ENCODE results near the gene EXOC4.

Gene EXOC4

DNA sequence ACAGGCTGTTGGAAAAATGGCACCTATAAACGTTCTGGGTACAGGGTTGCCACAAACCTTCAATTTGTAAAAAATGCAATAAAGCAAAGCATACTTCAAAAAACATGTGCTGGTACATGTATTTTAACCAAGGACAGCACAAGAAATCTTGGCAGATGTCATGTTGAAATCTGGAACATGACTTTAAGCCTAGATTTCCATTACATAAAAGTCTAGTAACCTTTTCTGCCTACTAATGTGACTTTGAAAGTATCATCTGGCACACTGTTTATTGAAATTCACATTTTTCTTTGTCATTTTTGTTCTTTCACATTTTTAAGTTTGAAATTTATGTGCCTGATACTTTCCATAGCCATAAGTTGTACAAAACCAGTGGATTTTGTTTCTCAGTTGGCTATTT is 296.8 kb downstream of the EXOC4 start:
- no peak for DNase-seq

DNA sequence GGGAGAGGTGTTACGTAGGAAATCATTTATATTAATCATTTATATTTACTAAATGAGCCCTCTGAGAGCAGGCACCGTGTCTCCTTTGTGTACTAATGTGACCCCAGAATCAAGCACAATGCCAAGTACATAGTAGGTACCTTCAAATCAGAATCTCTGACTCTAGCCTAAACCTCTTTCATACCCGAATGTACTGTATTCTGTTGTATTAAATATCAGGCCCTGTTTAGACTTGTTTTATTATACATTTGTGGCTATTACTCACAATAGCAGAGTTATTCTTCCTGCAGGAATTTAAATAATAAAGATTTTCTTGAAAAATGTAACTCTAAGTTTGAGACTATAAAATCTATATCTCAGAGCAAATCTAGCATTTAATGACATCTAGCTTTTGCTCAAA is 297.3 kb downstream of the EXOC4 start:
- DNase-seq = no peak

DNA sequence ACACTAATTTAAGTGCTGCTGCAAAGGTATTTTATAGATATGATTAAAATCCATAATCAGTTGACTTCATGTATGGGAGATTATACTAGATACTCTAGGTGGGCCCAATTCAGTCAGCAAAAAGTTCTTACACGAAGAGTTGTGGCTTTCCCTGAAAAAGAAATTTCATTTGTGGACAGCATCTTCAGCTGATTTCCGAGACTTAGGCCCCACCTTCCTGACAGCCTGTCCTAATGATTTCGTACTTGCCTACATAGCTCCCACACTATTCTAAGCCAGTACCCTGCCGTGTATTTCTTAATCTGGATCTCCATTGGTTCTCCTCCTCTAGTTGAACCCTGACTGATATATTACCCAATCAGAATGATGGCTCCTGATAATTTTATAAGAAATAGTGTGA is 297.9 kb downstream of the EXOC4 start:
- no peak for DNase-seq

DNA sequence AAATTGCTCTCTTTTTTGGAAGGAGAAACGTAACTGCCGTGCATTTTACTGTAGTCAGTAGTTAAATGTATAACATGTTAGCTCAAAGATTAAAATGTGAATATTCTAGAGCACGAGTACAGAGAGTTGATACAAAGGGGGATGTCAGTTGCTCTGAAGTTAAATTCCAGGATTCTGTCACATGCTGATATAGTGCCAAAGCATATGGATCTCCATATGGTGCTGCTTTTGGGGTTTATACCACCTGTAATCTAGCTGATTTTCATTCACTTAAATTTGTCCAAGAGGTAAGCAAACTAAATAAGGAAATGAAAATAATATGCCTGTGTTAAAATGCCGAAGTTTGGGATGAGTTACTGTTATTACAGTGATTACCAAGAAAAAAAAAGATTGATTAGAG is 298.6 kb downstream of the EXOC4 start:
- no peak for DNase-seq

DNA sequence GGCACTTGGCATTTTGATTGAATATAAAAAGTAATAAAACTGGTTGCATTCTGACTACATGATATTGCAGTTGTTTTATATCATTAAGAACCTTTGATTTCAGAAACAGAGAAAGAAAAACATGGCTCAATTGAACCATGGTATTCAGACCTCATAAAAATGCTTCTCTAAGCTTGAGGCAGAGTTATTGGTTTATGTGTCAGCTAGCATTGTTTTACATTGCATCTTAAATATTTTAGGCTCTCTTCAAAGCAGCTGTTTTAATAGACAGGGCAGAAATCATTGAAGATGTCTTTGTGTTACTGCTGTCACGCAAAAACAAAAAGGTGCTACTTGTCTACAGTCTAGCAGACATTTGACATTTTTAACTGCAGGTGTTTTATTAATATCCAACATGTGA is 299.2 kb downstream of the EXOC4 start:
- no peak for DNase-seq

DNA sequence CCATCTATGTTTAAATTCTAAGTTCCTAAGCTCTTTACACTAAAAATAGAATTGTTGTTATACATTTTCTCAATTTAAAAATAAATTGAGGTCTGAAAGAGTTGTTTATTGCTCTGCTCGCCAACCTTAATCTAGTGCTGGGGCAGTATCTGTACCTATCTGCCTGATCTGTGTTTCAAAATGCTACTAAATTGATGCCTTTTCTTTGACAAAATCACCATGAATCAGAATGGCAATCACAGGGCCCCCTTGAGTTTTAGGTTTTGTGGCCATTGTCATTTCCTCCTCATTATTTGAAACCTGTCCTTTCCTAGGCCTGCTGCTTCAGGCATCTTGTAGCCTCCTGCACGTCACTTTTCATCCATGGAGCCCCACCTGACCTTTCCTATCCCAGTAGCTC is 301.5 kb downstream of the EXOC4 start:
- DNase-seq = no peak

DNA sequence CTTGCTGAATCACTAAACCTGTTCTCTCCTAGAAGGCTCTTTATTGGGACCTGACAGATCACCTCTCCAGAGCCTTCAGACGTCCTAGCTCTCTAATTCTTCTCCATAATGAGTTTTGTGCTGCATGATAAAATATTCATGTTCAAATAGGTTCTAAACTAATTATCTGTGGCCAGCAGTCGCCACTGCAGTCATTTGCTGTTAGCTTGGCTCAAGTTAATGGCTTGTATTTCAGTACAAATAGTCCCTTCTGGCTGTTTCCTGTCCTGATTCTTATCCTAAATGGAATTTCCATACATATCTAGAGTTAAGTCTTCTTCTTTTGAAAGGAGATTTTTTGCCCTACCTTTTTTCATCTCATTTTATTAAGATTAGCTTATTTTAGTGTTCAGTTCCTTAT is 303.2 kb downstream of the EXOC4 start:
- DNase-seq = no peak

DNA sequence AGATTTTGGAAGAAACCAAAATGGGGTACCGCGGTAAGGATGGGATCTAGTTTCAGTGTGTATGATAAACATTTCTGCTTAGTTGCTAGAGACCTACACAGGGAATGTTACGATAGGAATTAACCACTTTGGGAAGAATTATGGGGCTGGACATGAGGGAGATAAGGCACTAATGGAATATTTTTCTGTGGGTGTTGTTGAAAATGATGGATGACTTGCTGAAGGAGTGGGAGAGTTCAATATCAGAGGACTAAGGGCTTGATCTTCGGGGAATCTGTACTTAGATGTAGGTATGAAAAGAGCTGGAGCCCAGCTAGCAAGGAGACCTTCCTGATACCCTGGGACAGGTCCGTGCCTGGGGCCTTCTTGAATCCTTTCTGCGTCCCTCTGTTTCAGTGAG is 303.7 kb downstream of the EXOC4 start:
- DNase-seq = no peak

DNA sequence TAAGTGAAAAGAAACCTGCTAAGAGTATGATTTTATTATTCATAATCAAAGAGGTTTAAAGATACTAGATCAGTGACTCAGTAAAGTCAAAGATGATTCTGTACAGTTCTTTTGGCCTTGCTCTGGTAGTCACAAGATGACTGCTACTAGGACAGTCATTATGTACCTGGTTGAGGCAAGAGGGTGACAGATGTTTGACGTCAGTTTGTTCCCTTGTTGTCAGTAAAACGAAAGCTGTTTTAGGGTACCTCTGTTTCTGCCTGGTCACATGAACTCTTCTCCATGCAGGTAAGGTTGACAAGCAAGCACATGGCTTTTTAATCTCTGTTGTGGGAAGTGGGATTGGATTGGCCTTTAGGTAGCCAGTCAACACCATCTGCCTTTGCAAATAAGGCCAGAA is 308.0 kb downstream of the EXOC4 start:
- no peak for DNase-seq

DNA sequence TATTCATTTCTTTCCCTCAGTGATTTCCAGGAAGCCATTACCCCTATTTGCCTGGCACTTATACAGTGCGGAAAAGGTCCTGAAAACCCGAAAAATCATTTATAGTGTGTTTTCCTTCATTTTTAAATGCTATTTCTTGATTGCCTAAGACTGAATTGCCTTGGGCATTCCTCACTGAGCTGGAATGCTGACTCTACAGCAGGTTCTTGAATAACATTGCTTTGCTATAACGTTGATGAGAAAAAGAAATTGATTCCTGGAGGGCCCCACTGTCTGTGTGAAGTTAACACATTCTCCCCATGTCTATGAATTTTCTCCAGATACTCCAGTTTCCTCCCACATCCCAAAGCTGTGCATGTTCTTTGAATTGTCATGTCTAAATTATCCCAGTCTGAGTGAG is 308.5 kb downstream of the EXOC4 start:
- DNase-seq = no peak

DNA sequence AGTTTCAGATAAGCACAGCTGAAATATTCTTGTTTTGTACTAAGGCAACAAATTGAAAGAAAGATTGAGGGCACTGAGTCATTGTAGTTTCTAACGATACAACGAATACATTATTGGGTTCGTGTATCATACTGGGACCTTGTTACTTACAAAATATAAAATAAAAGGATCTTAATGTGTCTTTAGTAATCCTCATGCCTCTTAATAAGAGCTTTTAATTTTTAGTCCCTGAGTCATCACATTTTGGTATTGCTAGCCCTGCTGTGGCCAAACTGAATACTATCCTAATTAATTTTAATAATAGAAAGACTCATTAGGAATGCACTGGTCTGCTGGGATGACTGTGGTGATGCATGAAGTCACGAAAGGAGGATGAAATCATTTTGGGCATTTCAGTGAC is 309.7 kb downstream of the EXOC4 start:
- DNase-seq = no peak

DNA sequence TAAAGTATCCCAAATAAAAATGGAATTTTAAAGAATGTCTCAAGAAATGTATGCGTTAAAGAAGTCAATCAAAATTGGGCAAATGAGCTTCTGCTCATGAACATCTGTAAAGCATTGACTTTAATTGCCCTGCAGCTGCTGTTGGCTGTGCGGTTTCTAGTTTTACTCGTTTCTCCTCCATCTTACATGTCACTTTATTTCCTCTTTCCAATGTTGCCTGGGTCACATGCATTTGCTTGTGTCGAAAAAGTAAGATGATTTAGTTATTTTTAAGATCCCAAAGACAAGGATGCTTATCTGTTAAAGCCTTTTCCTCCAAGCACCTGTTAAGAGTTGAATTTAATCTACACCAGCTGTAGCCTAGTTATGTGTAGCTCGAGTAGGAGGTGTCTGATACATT is 310.4 kb downstream of the EXOC4 start:
- DNase-seq = no peak

DNA sequence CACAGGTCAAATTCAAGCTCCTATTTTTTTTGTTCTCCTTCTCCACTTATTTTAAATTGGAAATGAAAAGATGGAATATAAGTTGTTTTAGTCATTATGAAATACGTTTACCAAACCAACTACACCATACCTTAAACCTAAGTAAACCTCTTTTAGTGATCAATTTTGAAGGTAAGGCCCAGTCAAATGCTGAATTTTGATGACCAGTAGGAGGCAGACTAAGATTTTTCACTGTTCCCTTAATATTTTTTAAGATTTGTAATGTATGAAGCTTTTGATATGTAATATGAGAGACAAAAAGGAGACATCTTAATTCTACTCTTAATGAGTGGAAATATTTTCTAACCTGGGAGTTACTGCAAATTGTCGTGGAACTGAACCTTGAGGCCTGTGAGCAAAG is 311.6 kb downstream of the EXOC4 start:
- DNase-seq = no peak

DNA sequence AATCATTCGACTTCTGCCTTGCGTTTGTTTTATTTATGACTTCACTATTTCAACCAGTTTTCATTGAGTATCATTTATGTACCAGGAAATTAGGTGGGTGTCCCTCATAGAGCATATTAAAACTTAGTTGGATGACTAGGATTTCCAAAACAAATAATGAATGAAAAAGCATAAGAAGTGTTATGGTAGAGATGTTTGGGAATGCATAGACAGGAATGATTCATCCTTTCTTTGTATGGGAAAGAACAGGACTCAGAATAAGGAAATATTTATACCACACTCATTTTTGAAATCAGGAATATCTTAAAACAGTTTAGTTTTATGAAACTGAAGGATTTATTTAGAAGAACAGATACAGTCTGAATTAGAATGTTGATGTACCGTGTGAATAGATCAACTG is 315.7 kb downstream of the EXOC4 start:
- DNase-seq = no peak

DNA sequence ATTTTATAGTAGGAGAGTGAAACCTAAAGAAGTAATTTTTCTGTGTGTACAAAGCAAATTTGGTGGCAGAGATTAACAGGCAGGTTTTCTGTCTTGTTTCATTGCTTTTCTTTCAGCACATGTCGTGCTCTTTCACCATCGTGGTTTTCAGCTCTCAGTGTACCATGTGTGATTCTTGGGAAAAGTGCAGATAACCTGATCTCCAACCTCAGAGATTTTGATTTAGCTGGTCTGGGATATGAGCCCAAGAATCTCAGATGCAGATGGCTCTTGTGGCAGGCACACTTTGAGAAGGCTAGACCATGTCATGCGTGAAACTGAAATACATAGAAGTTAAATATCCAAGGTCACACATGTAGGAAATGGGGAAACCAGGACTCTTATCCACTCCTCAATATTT is 317.4 kb downstream of the EXOC4 start:
- DNase-seq = no peak

DNA sequence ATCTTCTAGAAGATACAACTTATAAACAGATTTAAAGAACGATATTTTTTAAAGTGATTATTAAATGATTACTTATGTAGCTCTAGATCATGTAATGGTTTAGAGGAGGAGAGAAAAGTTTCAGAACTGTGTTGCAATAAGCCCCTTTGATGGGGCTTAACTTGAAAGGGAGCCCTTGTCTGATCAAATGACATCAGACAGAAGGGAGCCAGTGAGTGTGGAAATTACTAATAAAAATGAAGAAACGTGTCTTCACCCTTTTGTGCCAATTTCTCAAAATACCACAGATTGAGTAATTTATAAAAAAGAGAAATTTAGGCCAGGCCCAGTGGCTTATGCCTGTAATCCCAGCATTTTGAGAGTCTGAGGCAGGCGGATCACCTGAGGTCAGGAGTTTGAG is 318.2 kb downstream of the EXOC4 start:
- DNase-seq = no peak

DNA sequence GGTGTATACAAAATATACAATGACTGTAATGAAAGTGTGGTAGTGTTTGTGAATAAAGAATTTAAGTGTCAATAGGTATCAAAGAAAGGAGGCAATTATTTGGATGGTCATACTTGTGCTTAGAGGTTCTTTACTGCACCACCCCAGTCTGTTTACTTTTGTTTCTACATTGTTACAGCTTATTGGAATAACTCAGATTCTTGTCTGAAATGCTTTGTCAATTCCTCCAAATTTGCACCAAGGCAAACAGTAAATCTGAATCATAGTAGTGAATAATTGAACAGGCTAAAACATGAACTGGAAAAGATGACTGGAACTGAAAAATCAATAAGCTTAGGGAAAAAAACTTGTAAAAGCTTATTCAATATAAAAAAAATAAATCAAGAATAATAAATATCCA is 319.2 kb downstream of the EXOC4 start:
- no peak for DNase-seq

DNA sequence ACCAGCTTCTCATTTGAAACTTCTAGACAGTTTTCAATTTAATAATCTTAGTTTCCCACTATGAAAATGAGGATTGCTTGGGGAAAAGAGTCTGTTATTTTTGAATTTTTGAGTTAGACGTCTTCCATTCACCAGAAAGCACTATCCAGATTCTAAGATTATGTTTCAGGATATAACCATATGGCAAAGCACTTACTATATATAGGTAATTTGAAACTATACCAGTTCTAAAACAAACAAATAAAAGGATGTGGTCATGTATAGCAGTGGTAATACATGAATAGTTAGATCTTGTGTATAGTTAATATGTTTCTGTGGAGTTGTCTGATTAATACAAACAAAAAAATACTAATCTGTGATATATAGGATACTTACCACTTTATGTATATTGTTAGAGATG is 320.0 kb downstream of the EXOC4 start:
- no peak for DNase-seq

DNA sequence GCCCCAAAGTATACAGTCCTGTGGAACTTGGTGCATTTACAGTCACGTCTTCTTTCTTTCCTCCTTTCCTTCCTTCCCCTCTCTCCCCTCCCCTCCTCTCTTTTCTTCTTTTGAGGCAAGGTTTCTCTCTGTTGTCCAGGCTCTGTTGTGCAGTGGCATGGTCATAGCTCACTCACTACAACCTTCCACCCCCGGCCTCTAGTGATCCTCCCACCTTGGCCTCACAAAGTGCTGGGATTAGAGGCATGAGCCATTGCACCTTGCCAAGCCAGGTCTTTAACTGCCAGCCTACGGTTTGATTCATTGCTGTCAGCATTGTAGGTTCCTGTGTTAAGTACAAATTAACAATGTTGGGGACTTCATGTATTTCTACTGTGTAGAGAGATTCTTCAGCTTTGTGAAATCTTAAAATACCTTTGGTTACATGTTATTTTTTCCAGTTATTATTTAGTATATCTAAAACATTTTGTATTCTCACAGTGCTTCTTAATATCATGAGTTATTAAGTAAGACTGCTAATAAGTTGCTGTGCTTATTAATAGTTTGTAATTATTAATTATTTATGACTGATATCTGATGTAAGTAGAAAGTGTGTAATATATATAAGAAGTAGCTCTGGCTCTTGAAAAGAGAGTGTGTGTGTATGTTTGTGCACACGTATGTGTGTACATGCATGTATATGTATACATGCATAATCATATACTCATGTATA is 320.8 kb downstream of the EXOC4 start:
- DNase-seq = no peak

DNA sequence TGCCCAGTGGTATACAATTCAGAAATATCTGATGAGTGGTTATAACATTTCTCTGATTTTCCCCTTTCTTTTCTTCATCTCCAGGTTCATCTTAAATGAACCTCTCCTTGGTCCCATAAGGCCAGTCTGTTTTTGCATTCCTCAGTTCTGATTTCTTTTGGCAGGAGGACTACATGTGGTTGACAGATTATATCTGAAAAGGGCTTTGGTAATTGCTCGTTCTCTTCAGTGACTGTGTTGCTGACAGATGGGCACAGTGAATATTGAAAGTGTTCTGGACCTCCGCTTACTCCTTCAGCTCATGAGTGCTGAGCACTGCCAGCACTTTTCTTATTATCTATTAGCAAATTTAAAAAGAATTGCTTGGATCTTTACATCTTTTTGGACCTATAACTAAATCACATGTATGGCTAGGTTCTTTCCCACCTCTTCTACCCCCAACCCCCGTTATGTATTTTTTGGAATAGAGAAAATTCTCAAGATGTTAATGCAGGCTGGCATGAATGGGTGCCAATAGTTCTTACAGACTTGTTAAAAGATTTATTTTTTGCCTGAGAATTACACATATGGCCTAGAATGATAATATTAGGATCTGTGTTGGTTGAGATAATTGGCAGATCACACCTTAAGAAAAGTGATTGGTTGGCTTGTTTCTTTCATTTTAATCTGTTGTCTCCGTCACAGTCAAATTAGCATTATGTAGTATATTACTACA is 323.0 kb downstream of the EXOC4 start:
- DNase-seq = no peak

DNA sequence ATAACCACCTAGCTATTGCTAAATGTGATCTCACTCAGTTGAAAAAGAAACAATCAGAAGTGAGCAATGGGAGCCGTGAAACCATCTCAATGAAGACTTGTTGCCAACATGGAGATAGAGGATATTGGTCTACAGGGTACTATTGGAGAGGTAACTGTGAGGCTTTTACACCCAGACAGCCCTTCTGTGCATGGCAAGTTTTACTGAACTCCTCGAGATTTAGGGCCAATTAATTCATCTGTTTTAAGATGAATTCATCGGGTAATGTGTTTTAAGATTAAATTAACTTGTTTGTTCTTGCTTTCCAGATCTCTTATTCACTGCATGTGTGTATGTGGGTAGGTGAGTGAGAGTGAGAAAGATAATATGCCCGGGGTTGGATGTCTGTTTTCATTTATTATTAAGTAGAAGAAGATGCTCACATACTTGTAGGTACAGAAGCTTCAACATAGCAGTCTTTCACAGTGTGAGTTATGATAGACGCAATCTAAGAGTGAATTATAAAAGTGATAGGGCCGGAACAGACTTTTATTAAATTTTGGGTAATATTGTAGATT is 323.8 kb downstream of the EXOC4 start:
- DNase-seq = no peak

DNA sequence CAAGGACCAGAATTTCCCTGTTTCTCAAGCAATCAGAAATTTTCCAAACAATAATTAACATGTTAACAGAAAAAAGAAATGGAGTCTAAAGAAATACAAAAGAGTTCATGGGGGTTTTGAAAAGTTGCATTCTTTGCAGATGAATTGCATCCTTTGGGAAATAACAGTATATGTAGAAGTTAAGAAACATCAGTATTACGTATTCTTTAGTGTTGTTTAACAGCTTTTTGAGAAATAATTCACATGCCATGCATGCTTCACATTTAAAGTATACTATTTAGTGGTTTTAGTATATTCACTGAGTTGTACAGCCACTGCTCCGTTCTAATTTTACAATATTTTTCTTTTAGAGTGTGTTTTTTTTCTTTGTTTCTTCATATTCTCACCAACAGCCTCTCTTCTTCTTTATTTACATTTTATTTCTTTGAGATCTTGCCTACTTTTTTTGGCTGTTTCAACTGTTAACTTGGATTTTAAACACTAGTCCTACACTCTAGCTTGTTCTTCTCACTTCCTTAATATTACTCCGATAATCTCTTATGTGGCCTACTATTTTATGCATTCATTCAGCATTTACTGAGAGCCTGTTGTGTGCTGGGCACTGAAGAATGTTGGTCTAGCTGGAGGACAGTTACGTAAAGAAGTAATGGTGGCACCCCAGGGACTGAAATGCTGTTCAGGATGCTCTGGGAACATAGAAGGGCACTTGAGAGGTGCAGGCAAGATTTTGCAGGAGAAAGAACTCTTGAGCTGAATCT is 330.1 kb downstream of the EXOC4 start:
- DNase-seq = no peak

DNA sequence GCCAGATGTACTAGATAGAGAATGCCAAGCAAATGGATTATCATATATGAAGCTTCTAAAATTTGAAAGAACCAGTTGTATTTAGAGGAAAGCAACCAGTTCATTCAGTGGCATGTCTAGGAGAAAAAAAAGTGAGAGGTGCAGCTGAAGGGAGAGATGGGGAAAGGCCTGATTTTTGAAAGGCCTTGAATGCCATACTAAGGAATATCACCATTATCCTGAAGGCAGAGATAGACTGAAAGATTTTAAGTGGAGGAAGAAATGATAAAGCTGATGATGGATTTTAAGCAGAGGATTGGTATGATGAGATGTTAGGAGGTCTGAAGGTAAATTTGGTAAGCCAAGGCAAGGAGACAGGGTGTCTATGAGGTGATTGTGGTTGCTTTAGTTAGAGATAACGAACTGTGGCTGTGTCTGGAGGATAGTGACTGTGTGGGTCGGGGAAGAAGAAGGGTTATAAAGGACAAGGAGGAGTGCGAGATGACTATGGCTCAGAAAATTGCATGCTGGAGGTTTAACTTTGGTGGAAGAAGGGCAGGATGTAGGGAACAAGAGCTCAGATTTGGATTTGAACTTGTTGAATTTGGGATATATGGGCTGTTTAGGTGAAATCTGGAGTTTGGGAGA is 330.8 kb downstream of the EXOC4 start:
- no peak for DNase-seq

All from activated effector memory CD4-positive, alpha-beta T cell treated with anti-CD3 and anti-CD28 coated beads, Interleukin-2, amount 50 U/mL, for 16 hours (primary cell).